HepG2 (cell line): ENCODE results near the gene DUSP16. TPM values are rescaled to one million over a fixed set of nuclear protein-coding genes. Genes with fewer than 3 reads are reported as not detected.

ENCODE experiments used
- ARHGAP35 ChIP-seq: sonication (generic); formaldehyde crosslinking; IDR thresholded peaks from 2 replicates; pipeline ENCODE4 v1.9.0; 2022; ENCODE audit warnings: mild to moderate bottlenecking, inconsistent platforms, moderate library complexity, missing genetic modification reagents, borderline replicate concordance
- BCLAF1 ChIP-seq: fragments of 450-650 bp; IDR thresholded peaks from 2 replicates; pipeline ENCODE4 v1.6.1; 2017; ENCODE audit warnings: mild to moderate bottlenecking
- CHD2 ChIP-seq: IDR thresholded peaks from 2 replicates; pipeline ENCODE4 v1.6.1; 2011; ENCODE audit warnings: low read depth, low read length, improper control_type of control experiment
- GABPB1 ChIP-seq: IDR thresholded peaks from 2 replicates; pipeline ENCODE4 v1.6.1; 2016; ENCODE audit warnings: mild to moderate bottlenecking, missing genetic modification reagents, moderate library complexity, missing compliant biosample characterization
- MED1 ChIP-seq: sonication (generic); formaldehyde crosslinking; IDR thresholded peaks from 2 replicates; pipeline ENCODE4 v1.4.0; 2020; ENCODE audit warnings: missing genetic modification reagents
- MEIS2 ChIP-seq: sonication (generic); formaldehyde crosslinking; IDR thresholded peaks from 2 replicates; pipeline ENCODE4 v1.9.0; 2021; ENCODE audit warnings: mild to moderate bottlenecking, missing genetic modification reagents
- NFE2L1 ChIP-seq: sonication (generic); formaldehyde crosslinking; IDR thresholded peaks from 2 replicates; pipeline ENCODE4 v1.4.0; 2020; ENCODE audit warnings: missing genetic modification reagents, mild to moderate bottlenecking, borderline replicate concordance
- NFKBIZ ChIP-seq: IDR thresholded peaks from 2 replicates; pipeline ENCODE4 v1.6.1; 2018; ENCODE audit warnings: missing genetic modification reagents, missing compliant biosample characterization
- NR2F1 ChIP-seq, 2 experiments: fragments of 450-650 bp in 1 of 2; formaldehyde crosslinking in 1 of 2; IDR thresholded peaks; 2 replicates each; pipeline versions ENCODE4 v1.5.0 to v1.6.1; 2016 to 2020; ENCODE audit warnings: mild to moderate bottlenecking in 1 of 2, missing compliant biosample characterization in 1 of 2, missing genetic modification reagents in 1 of 2, moderate library complexity in 1 of 2
- RORA ChIP-seq: sonication (generic); formaldehyde crosslinking; IDR thresholded peaks from 2 replicates; pipeline ENCODE4 v1.5.0; 2020; ENCODE audit warnings: mild to moderate bottlenecking, missing genetic modification reagents, moderate library complexity
- SALL1 ChIP-seq: sonication (generic); formaldehyde crosslinking; IDR thresholded peaks from 2 replicates; pipeline ENCODE4 v1.8.0; 2022; ENCODE audit warnings: mild to moderate bottlenecking, missing genetic modification reagents
- SIN3B ChIP-seq: fragments of 150-350 bp; IDR thresholded peaks from 2 replicates; pipeline ENCODE4 v1.6.1; 2014; ENCODE audit warnings: low read length
- SRF ChIP-seq: IDR thresholded peaks from 2 replicates; pipeline ENCODE4 v1.6.1; 2011; ENCODE audit warnings: mild to moderate bottlenecking, low read depth, low read length, moderate library complexity
- ZNF224 ChIP-seq: sonication (generic); formaldehyde crosslinking; IDR thresholded peaks from 2 replicates; pipeline ENCODE4 v1.5.0; 2020; ENCODE audit warnings: mild to moderate bottlenecking, missing genetic modification reagents
- ZNF282 ChIP-seq: fragments of 450-650 bp; IDR thresholded peaks from 2 replicates; pipeline ENCODE4 v1.6.1; 2018; ENCODE audit not compliant: partially characterized antibody
- ZNF432 ChIP-seq: sonication (generic); formaldehyde crosslinking; IDR thresholded peaks from 2 replicates; pipeline ENCODE4 v1.5.0; 2020; ENCODE audit warnings: missing genetic modification reagents, mild to moderate bottlenecking, borderline replicate concordance
- ZNF512B ChIP-seq: sonication (generic); formaldehyde crosslinking; IDR thresholded peaks from 2 replicates; pipeline ENCODE4 v1.5.1; 2020; ENCODE audit warnings: missing genetic modification reagents, mild to moderate bottlenecking, borderline replicate concordance
- ZNF549 ChIP-seq: sonication (generic); formaldehyde crosslinking; IDR thresholded peaks from 2 replicates; pipeline ENCODE4 v1.5.0; 2020; ENCODE audit warnings: missing genetic modification reagents
- ZNF781 ChIP-seq: sonication (generic); formaldehyde crosslinking; IDR thresholded peaks from 2 replicates; pipeline ENCODE4 v1.5.1; 2020; ENCODE audit warnings: borderline replicate concordance, mild to moderate bottlenecking, missing genetic modification reagents; ENCODE audit errors: not compliant biosample characterization
- ZNF883 ChIP-seq: sonication (generic); formaldehyde crosslinking; IDR thresholded peaks from 2 replicates; pipeline ENCODE4 v1.5.1; 2020; ENCODE audit warnings: mild to moderate bottlenecking, missing genetic modification reagents; ENCODE audit errors: not compliant biosample characterization
- ZSCAN25 ChIP-seq: sonication (generic); formaldehyde crosslinking; IDR thresholded peaks from 2 replicates; pipeline ENCODE4 v1.8.0; 2022; ENCODE audit warnings: mild to moderate bottlenecking, missing genetic modification reagents
- ZUFSP ChIP-seq: sonication (generic); formaldehyde crosslinking; IDR thresholded peaks from 2 replicates; pipeline ENCODE4 v1.9.0; 2021; ENCODE audit warnings: missing genetic modification reagents, mild to moderate bottlenecking, borderline replicate concordance
- polyA plus RNA-seq, 8 experiments: library from polyadenylated mRNA; depleted of rRNA in 3 of 8; stranded (reverse) in 7 of 8; unstranded in 1 of 8; fragments of >200 nt; fragmentation: Illumina TruSeq in 4 of 8; extraction: Trizol in 4 of 8; gene quantifications; 2 replicates each; pipeline versions ENCODE4 v1.2.1 to v1.2.3, GENCODE V29; 2011 to 2016; ENCODE audit warnings: low read depth in 4 of 8, missing spikeins in 1 of 8, mixed read lengths in 1 of 8; ENCODE audit not compliant: insufficient read depth in 1 of 8
- total RNA-seq, 5 experiments: library from RNA; depleted of rRNA; stranded (reverse); fragments of >200 nt; fragmentation: Illumina TruSeq; extraction: Trizol; gene quantifications; 2 replicates each; pipeline ENCODE4 v1.2.3, GENCODE V29; 2016; ENCODE audit warnings: low read depth in 1 of 5
- TF ChIP-seq, protein P1 (sequence below): IDR thresholded peaks from 2 replicates; pipeline ENCODE4 v1.6.1; 2016; ENCODE audit warnings: missing genetic modification reagents, missing compliant biosample characterization

The DUSP16 gene
- total and polyA plus RNA-seq, 2 of the 13 experiments (the other 11 are each of a cell fraction or from before 2014, with no cell fraction given), result 45.7 to 46.6 TPM

DNA sequence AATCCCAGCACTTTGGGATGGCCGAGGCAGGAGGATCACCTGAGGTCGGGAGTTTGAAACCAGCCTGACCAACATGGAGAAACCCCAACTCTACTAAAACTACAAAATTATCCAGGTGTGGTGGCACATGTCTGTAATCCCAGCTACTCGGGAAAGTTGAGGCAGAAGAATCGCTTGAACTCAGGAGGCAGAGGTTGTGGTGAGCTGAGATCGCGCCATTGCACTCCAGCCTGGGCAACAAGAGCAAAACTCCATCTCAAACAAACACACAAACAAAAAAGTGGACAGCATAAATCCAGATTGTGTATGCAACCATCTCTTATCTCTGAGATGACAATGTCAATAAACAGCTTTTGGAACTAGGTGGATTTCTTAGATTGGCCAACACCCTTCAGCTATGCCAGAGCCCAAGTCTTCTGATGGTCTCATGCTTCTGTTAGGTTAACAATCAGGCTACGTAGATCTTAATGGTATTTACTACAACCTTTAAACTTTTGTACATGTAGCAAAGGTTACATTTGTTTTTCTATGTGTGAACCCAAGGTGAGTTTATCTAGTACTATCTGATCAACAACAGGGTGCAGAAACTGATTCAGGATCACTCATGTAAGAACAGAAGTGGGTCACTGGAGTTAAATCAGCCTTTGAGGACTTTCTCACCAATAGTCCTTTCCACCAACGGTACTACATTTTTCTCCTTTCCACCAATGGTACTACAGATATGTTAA, 73.7 kb downstream of the DUSP16 start (continued):
- TF ChIP-seq BCLAF1 (no peak), ZNF432 (CRISPR knock-in tag) (no peak), SIN3B (no peak), SRF (no peak), ZNF883 (CRISPR knock-in tag) (no peak), NR2F1 (CRISPR knock-in tag; IDR thresholded peaks at IDR 0.05) (peak in 1 of 2 experiments; percentile 76; a peak in 2 of 4 replicates), GABPB1 (CRISPR knock-in tag) (no peak), ZNF282 (no peak), SALL1 (peak; percentile 89), ARHGAP35 (CRISPR knock-in tag) (no peak), ZUFSP (no peak), ZNF224 (no peak), ZNF781 (no peak), CHD2 (no peak), ZNF512B (CRISPR knock-in tag) (no peak), NFE2L1 (CRISPR knock-in tag) (no peak), MEIS2 (CRISPR knock-in tag) (peak; percentile 30; the same call in 1 of the 2 replicates), NFKBIZ (CRISPR knock-in tag) (0 out of 2 replicates have a peak, but pooled peaks have one; percentile 34), MED1 (peak; percentile 89), ZNF549 (CRISPR knock-in tag) (no peak), RORA (CRISPR knock-in tag) (0 out of 2 replicates have a peak, but pooled peaks have one; percentile 68), ZSCAN25 (CRISPR knock-in tag) (no peak)
- TF ChIP-seq, protein P1, sequence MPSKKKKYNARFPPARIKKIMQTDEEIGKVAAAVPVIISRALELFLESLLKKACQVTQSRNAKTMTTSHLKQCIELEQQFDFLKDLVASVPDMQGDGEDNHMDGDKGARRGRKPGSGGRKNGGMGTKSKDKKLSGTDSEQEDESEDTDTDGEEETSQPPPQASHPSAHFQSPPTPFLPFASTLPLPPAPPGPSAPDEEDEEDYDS (CRISPR knock-in tag), result no peak
